Jurkat, Clone E6-1 (cell line): ENCODE results near the gene TPCN2.
"Not testable (repeated sequence)": the region's sequence is repeated elsewhere in the genome, so short reads cannot be mapped to it uniquely, and the experiment has no call there.

Experiments used
- DNase-seq: peaks from one replicate; pipeline ENCODE4 v3.0.0-alpha.2; 2011; ENCODE audit warnings: low read depth, low spot score
- H3K4me3 ChIP-seq: 2 replicates; pipeline ENCODE4 v1.5.1; 2011; ENCODE audit warnings: mild to moderate bottlenecking, low read length, control low read depth, moderate library complexity

Gene TPCN2

GRCh38 chr11:69131644-69132300, 83.0 kb downstream of the TPCN2 start:
- H3K4me3 ChIP-seq, result no peak overlapping the region
- no peak for DNase-seq

- no peak overlapping the region for H3K4me3 ChIP-seq
- no peak for DNase-seq
These were observed 83.6 kb downstream of the TPCN2 start for GRCh38 chr11:69132301-69132670.

GRCh38 chr11:69133251-69133650, 84.5 kb downstream of the TPCN2 start:
- no peak for DNase-seq
- no peak overlapping the region for H3K4me3 ChIP-seq

- DNase-seq, result not testable (repeated sequence)
These were observed 85.5 kb downstream of the TPCN2 start for GRCh38 chr11:69134182-69134581.

GRCh38 chr11:69134957-69135356, 86.2 kb downstream of the TPCN2 start:
- H3K4me3 ChIP-seq, result no peak overlapping the region
- no peak for DNase-seq

More at GRCh38 chr11:69134182-69134581, 85.5 kb downstream of the TPCN2 start:
- not testable (repeated sequence) for H3K4me3 ChIP-seq

GRCh38 chr11:69135420-69136363, 87.0 kb downstream of the TPCN2 start:
- DNase-seq, result no peak
- H3K4me3 ChIP-seq, result no peak overlapping the region

- no peak overlapping the region for H3K4me3 ChIP-seq
- DNase-seq, result no peak
These were observed 87.7 kb downstream of the TPCN2 start for GRCh38 chr11:69136471-69136870.

- H3K4me3 ChIP-seq, result no peak overlapping the region
- no peak for DNase-seq
These were observed 88.6 kb downstream of the TPCN2 start for GRCh38 chr11:69137151-69137844.

GRCh38 chr11:69138265-69138664, 89.5 kb downstream of the TPCN2 start:
- H3K4me3 ChIP-seq, result no peak overlapping the region
- DNase-seq, result no peak

- DNase-seq, H3K4me3 ChIP-seq: not testable (repeated sequence)
These were observed 91.4 kb downstream of the TPCN2 start for GRCh38 chr11:69140161-69140560.

- no peak overlapping the region for H3K4me3 ChIP-seq
- no peak for DNase-seq
These were observed 91.9 kb downstream of the TPCN2 start for GRCh38 chr11:69140635-69141034.

- no peak for DNase-seq
- no peak overlapping the region for H3K4me3 ChIP-seq
These were observed 93.0 kb downstream of the TPCN2 start for GRCh38 chr11:69141742-69142141.

GRCh38 chr11:69142895-69143294, 94.2 kb downstream of the TPCN2 start:
- DNase-seq, result no peak
- no peak overlapping the region for H3K4me3 ChIP-seq

- no peak overlapping the region for H3K4me3 ChIP-seq
- DNase-seq, result no peak
These were observed 95.8 kb downstream of the TPCN2 start for GRCh38 chr11:69144316-69145049.

GRCh38 chr11:69145050-69145380, 96.3 kb downstream of the TPCN2 start:
- no peak for DNase-seq
- no peak overlapping the region for H3K4me3 ChIP-seq

- DNase-seq, result no peak
- no peak overlapping the region for H3K4me3 ChIP-seq
These were observed 99.6 kb downstream of the TPCN2 start for GRCh38 chr11:69148377-69148762.

GRCh38 chr11:69148806-69149205, 100.1 kb downstream of the TPCN2 start:
- no peak for DNase-seq
- no peak overlapping the region for H3K4me3 ChIP-seq

GRCh38 chr11:69149338-69150045, 100.8 kb downstream of the TPCN2 start:
- not testable (repeated sequence) for H3K4me3 ChIP-seq, DNase-seq

- no peak for DNase-seq
- H3K4me3 ChIP-seq, result no peak overlapping the region
These were observed 101.4 kb downstream of the TPCN2 start for GRCh38 chr11:69150175-69150574.
